ENCODE data around the gene FAXDC2.

Gene FAXDC2

GRCh38 chr5:154779105-154779504 lies 71.3 kb downstream of the FAXDC2 start:
- Histone ChIP-seq H3K4ac (ENCODE audit: low read depth, low read length) (no peak overlapping the region), H3K4me3 (ENCODE audit: low read depth, low read length) (no peak overlapping the region), H3K36me3 (ENCODE audit: control insufficient read depth in 1 of 2, insufficient read depth in 2 of 2, low read length in 2 of 2) (peaks cover 2 to 5% of the 10 kb centered on the region in 2 experiments), H3K4me2 (ENCODE audit: low read length) (no peak overlapping the region), H4K91ac (ENCODE audit: low read depth, low read length) (no peak overlapping the region), H3K14ac (ENCODE audit: low read length) (no peak overlapping the region), H3K18ac (ENCODE audit: low read length) (no peak overlapping the region), H2AFZ (ENCODE audit: insufficient read depth, low read length, poor library complexity) (no peak overlapping the region), H2BK5ac (ENCODE audit: low read depth, low read length, poor library complexity) (no peak overlapping the region), H2BK12ac (ENCODE audit: low read length) (no peak overlapping the region), H4K12ac (ENCODE audit: low read depth, low read length) (no peak overlapping the region), H3K23ac (ENCODE audit: low read length) (no peak overlapping the region), H2BK120ac (ENCODE audit: insufficient read depth, low read length, poor library complexity) (no peak overlapping the region), H2AK5ac (ENCODE audit: low read length) (no peak overlapping the region), H3K27me3 (ENCODE audit: insufficient read depth, low read length) (no peaks in the 10 kb centered on the region), H3K9me3 (ENCODE audit: insufficient read depth, low read depth, low read length) (peaks cover 3% of the 10 kb centered on the region), H3K9ac (ENCODE audit: low read length) (no peak overlapping the region), H3K79me1 (ENCODE audit: low read length) (no peaks in the 10 kb centered on the region), H4K8ac (ENCODE audit: low read depth, low read length) (no peak overlapping the region), H3K79me2 (ENCODE audit: control insufficient read depth, insufficient read depth, low read length, poor library complexity) (peaks cover 46% of the 10 kb centered on the region), H3K27ac (ENCODE audit: low read depth, low read length) (no peak overlapping the region), H3K4me1 (ENCODE audit: control insufficient read depth in 1 of 2, insufficient read depth in 2 of 2, low read length in 2 of 2) (peaks cover 16 to 20% of the 10 kb centered on the region in 2 experiments)
- WGBS (ENCODE audit: extremely low coverage, insufficient coverage, insufficient read length) = no CpG with 5 or more reads among the region's 4 CpGs
- peak; percentile 41 to 73 for DNase-seq

DNA sequence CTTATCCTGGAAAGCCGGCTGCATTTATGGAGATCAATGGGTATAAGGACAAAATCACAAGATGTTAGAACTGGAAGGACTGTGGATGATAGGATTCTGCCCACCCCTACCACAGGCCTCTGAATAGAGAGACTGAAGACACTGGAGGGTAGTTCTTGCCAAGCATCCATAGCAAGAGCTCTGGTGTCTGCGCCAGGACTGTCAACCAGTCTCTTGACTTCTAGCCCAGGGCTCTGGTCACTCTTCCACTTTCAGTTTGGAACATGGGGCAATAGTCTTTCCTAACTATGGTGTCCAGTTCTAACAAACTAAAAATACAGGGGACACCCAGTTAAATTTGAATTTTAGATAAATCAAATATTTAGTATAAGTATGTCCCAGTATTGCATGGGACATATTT lies 71.9 kb downstream of the FAXDC2 start:
- Histone ChIP-seq H3K4ac (ENCODE audit: low read depth, low read length) (peak overlapping the region; percentile 64), H2BK12ac (ENCODE audit: low read length) (no peak overlapping the region)
- WGBS (ENCODE audit: extremely low coverage, insufficient coverage, insufficient read length) = no CpG with 5 or more reads among the region's 2 CpGs

DNA sequence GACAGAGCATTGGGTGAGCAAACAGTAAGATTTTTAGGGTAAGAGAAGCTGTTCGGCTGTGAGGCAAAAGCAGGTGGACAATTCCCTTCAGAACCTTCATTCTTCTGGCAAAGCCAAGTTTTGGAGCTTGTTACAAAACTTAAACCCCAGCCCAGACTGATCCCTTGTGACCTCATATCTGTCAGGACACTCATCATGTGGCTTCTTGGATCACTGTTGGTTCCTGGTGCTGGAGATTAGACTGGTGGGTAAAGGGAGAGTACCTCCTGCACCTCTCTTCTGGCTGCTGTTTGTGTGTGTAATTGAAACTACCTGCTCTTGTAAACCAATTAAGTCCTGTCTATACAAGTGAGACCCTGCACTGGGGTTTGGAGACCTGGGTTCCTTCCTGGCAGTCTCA lies 74.2 kb downstream of the FAXDC2 start:
- H3K27ac ChIP-seq (ENCODE audit: low read depth, low read length) = no peak overlapping the region
- no peak overlapping the region for H2AFZ ChIP-seq (ENCODE audit: insufficient read depth, low read length, poor library complexity)

More for the DNA sequence above, 71.9 kb downstream of the FAXDC2 start:
- Histone ChIP-seq H3K18ac (ENCODE audit: low read length) (no peak overlapping the region), H3K79me1 (ENCODE audit: low read length) (no peaks in the 10 kb centered on the region), H3K79me2 (ENCODE audit: control insufficient read depth, insufficient read depth, low read length, poor library complexity) (peaks cover 46% of the 10 kb centered on the region), H3K27ac (ENCODE audit: low read depth, low read length) (no peak overlapping the region), H3K4me2 (ENCODE audit: low read length) (no peak overlapping the region), H3K36me3 (ENCODE audit: control insufficient read depth in 1 of 2, insufficient read depth in 2 of 2, low read length in 2 of 2) (peaks cover 3 to 5% of the 10 kb centered on the region in 2 experiments), H3K27me3 (ENCODE audit: insufficient read depth, low read length) (no peaks in the 10 kb centered on the region), H3K4me3 (ENCODE audit: low read depth, low read length) (no peak overlapping the region), H4K12ac (ENCODE audit: low read depth, low read length) (no peak overlapping the region), H4K91ac (ENCODE audit: low read depth, low read length) (no peak overlapping the region), H2AFZ (ENCODE audit: insufficient read depth, low read length, poor library complexity) (no peak overlapping the region), H3K14ac (ENCODE audit: low read length) (no peak overlapping the region), H2BK5ac (ENCODE audit: low read depth, low read length, poor library complexity) (no peak overlapping the region), H3K23ac (ENCODE audit: low read length) (no peak overlapping the region), H3K9me3 (ENCODE audit: insufficient read depth, low read depth, low read length) (peaks cover 2% of the 10 kb centered on the region), H3K4me1 (ENCODE audit: control insufficient read depth in 1 of 2, insufficient read depth in 2 of 2, low read length in 2 of 2) (peaks cover 15 to 17% of the 10 kb centered on the region in 2 experiments), H3K9ac (ENCODE audit: low read length) (no peak overlapping the region), H4K8ac (ENCODE audit: low read depth, low read length) (no peak overlapping the region), H2AK5ac (ENCODE audit: low read length) (no peak overlapping the region), H2BK120ac (ENCODE audit: insufficient read depth, low read length, poor library complexity) (no peak overlapping the region)
- DNase-seq = no peak

DNA sequence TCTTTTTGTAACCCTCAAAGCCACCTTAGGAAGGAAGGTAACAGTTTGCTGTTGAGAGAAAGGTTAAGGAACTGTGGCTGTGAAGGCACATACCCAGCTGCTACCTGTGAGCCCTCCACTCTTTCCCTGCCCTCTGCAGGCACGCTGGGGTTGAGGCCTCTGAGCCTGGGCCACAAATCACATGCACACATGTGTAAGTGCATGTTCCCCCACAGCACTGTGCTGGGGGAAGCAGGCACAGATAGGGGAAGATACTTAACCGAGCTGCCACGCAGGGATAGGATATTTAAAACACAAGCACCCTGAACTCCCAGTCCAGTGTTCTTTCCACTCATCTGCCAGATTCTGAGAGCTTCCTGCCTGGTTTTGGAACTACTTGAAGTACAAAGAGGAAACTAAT lies 77.1 kb downstream of the FAXDC2 start:
- Histone ChIP-seq H4K8ac (ENCODE audit: low read depth, low read length) (no peak overlapping the region), H3K4me2 (ENCODE audit: low read length) (no peak overlapping the region), H3K18ac (ENCODE audit: low read length) (no peak overlapping the region), H4K12ac (ENCODE audit: low read depth, low read length) (no peak overlapping the region), H2AFZ (ENCODE audit: insufficient read depth, low read length, poor library complexity) (no peak overlapping the region), H3K79me1 (ENCODE audit: low read length) (peaks cover 2% of the 10 kb centered on the region), H3K4ac (ENCODE audit: low read depth, low read length) (peak overlapping the region; percentile 65), H2BK12ac (ENCODE audit: low read length) (no peak overlapping the region), H3K4me3 (ENCODE audit: low read depth, low read length) (no peak overlapping the region), H3K23ac (ENCODE audit: low read length) (no peak overlapping the region), H2AK5ac (ENCODE audit: low read length) (no peak overlapping the region), H3K27ac (ENCODE audit: low read depth, low read length) (no peak overlapping the region), H3K27me3 (ENCODE audit: insufficient read depth, low read length) (no peaks in the 10 kb centered on the region), H3K14ac (ENCODE audit: low read length) (no peak overlapping the region), H4K91ac (ENCODE audit: low read depth, low read length) (no peak overlapping the region), H3K9ac (ENCODE audit: low read length) (no peak overlapping the region), H3K79me2 (ENCODE audit: control insufficient read depth, insufficient read depth, low read length, poor library complexity) (peaks cover 43% of the 10 kb centered on the region), H3K4me1 (ENCODE audit: control insufficient read depth in 1 of 2, insufficient read depth in 2 of 2, low read length in 2 of 2) (peaks cover 20 to 23% of the 10 kb centered on the region in 2 experiments), H2BK120ac (ENCODE audit: insufficient read depth, low read length, poor library complexity) (no peak overlapping the region), H2BK5ac (ENCODE audit: low read depth, low read length, poor library complexity) (no peak overlapping the region), H3K9me3 (ENCODE audit: insufficient read depth, low read depth, low read length) (peaks cover 2% of the 10 kb centered on the region), H3K36me3 (ENCODE audit: control insufficient read depth in 1 of 2, insufficient read depth in 2 of 2, low read length in 2 of 2) (peaks cover 0 to 3% of the 10 kb centered on the region in 2 experiments)
- WGBS (ENCODE audit: extremely low coverage, insufficient coverage, insufficient read length) = no CpG with 5 or more reads among the region's 3 CpGs
- no peak for DNase-seq

More for the DNA sequence above, 74.2 kb downstream of the FAXDC2 start:
- Histone ChIP-seq H3K4ac (ENCODE audit: low read depth, low read length) (peak overlapping the region; percentile 65), H2BK5ac (ENCODE audit: low read depth, low read length, poor library complexity) (no peak overlapping the region), H4K91ac (ENCODE audit: low read depth, low read length) (no peak overlapping the region), H3K36me3 (ENCODE audit: control insufficient read depth in 1 of 2, insufficient read depth in 2 of 2, low read length in 2 of 2) (peaks cover 3 to 5% of the 10 kb centered on the region in 2 experiments), H3K79me2 (ENCODE audit: control insufficient read depth, insufficient read depth, low read length, poor library complexity) (peaks cover 38% of the 10 kb centered on the region), H3K9me3 (ENCODE audit: insufficient read depth, low read depth, low read length) (peaks cover 2% of the 10 kb centered on the region), H3K18ac (ENCODE audit: low read length) (no peak overlapping the region), H2BK120ac (ENCODE audit: insufficient read depth, low read length, poor library complexity) (no peak overlapping the region), H3K9ac (ENCODE audit: low read length) (no peak overlapping the region), H3K27me3 (ENCODE audit: insufficient read depth, low read length) (no peaks in the 10 kb centered on the region), H3K79me1 (ENCODE audit: low read length) (peaks cover 2% of the 10 kb centered on the region), H3K23ac (ENCODE audit: low read length) (no peak overlapping the region), H3K4me3 (ENCODE audit: low read depth, low read length) (no peak overlapping the region), H2AK5ac (ENCODE audit: low read length) (no peak overlapping the region), H4K12ac (ENCODE audit: low read depth, low read length) (no peak overlapping the region), H3K14ac (ENCODE audit: low read length) (no peak overlapping the region), H3K4me1 (ENCODE audit: control insufficient read depth in 1 of 2, insufficient read depth in 2 of 2, low read length in 2 of 2) (peaks cover 10 to 17% of the 10 kb centered on the region in 2 experiments), H2BK12ac (ENCODE audit: low read length) (no peak overlapping the region), H3K4me2 (ENCODE audit: low read length) (no peak overlapping the region), H4K8ac (ENCODE audit: low read depth, low read length) (no peak overlapping the region)
- DNase-seq = no peak
- WGBS (ENCODE audit: extremely low coverage, insufficient coverage, insufficient read length) = no CpG with 5 or more reads among the region's 1 CpG
